ENCODE measurements around the gene CTU1.

The CTU1 gene

DNA sequence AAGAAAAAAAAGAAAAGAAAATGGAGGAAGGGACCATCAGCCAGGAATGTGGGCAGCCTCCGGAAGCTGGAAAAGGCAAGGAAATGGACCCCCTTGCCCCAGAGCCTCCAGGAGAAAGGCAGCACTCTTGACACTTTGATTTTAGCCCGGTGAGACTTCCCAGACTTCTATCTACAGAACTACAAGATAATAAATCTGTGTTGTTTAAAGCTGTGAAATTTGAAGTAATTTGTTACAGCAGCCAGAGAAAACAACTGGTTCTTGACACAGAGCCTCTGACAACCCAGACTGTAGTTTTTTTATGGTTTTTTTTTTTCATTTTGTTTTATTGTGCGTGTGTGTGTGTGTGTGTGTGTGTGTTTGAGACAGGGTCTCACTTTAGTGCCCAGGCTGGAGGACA is 7.6 kb downstream of the CTU1 start:
- ATAC-seq (ENCODE audit: insufficient read depth, low read depth): no peak
- Histone ChIP-seq H3K4me3 (ENCODE audit: low read depth in 1 of 2, low read length in 2 of 2) (no peak overlapping the region), H2AFZ (ENCODE audit: low read depth, low read length) (no peak overlapping the region), H3K27ac (ENCODE audit: low read length) (no peak overlapping the region), H3K4me1 (ENCODE audit: insufficient read depth, low read length) (peaks cover 5% of the 10 kb centered on the region), H3K9me3 (ENCODE audit: insufficient read depth, low read length, severe bottlenecking) (no peaks in the 10 kb centered on the region), H3K9ac (ENCODE audit: low read depth, low read length) (no peak overlapping the region), H3K36me3 (ENCODE audit: insufficient read depth, low read length) (peaks cover 66% of the 10 kb centered on the region), H3K79me2 (ENCODE audit: insufficient read depth, low read length) (peaks cover 25% of the 10 kb centered on the region), H3K27me3 (ENCODE audit: insufficient read depth, low read length, poor library complexity) (no peaks in the 10 kb centered on the region), H3K4me2 (ENCODE audit: insufficient read depth, low read length) (no peak overlapping the region), H4K20me1 (ENCODE audit: insufficient read depth, low read length) (peaks cover 41% of the 10 kb centered on the region)
- no peak for DNase-seq
- TF ChIP-seq, protein P1, sequence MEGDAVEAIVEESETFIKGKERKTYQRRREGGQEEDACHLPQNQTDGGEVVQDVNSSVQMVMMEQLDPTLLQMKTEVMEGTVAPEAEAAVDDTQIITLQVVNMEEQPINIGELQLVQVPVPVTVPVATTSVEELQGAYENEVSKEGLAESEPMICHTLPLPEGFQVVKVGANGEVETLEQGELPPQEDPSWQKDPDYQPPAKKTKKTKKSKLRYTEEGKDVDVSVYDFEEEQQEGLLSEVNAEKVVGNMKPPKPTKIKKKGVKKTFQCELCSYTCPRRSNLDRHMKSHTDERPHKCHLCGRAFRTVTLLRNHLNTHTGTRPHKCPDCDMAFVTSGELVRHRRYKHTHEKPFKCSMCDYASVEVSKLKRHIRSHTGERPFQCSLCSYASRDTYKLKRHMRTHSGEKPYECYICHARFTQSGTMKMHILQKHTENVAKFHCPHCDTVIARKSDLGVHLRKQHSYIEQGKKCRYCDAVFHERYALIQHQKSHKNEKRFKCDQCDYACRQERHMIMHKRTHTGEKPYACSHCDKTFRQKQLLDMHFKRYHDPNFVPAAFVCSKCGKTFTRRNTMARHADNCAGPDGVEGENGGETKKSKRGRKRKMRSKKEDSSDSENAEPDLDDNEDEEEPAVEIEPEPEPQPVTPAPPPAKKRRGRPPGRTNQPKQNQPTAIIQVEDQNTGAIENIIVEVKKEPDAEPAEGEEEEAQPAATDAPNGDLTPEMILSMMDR (IDR thresholded peaks at IDR 0.05; ENCODE audit: borderline replicate concordance, extremely low read depth, low read length, poor library complexity, severe bottlenecking): no peak
- no peak for TF ChIP-seq EZH2 (IDR thresholded peaks at IDR 0.05; ENCODE audit: borderline replicate concordance, low read depth, low read length, severe bottlenecking)

DNA sequence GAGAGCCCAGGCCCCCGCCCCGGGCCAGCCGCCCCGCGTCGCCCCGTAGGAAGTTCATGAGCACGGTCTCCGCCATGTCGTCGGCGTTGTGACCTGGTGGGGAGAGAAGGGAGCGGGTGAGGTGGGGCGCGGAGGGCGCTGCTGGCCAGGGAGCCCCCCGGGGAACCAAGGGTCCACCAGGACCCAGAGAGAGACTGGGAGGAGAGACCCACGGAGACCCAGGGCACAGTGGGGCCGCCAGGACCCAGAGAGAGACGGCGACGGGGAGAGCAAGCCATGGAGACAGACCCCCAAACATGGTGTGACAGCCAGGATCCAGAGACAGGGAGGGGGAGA is 9.2 kb downstream of the CTU1 start:
- no peak for DNase-seq
- peaks cover 53% of the 10 kb centered on the region for H3K36me3 ChIP-seq (ENCODE audit: insufficient read depth, low read length)
- no peak overlapping the region for H3K27ac ChIP-seq (ENCODE audit: low read length)
- peaks cover 34% of the 10 kb centered on the region for H4K20me1 ChIP-seq (ENCODE audit: insufficient read depth, low read length)
- H3K4me2 ChIP-seq (ENCODE audit: insufficient read depth, low read length): no peak overlapping the region
- no peaks in the 10 kb centered on the region for H3K27me3 ChIP-seq (ENCODE audit: insufficient read depth, low read length, poor library complexity)
- H3K4me1 ChIP-seq (ENCODE audit: insufficient read depth, low read length): no peaks in the 10 kb centered on the region
- H3K9ac ChIP-seq (ENCODE audit: low read depth, low read length): no peak overlapping the region
- no peaks in the 10 kb centered on the region for H3K9me3 ChIP-seq (ENCODE audit: insufficient read depth, low read length, severe bottlenecking)
- ATAC-seq (ENCODE audit: insufficient read depth, low read depth): no peak
- TF ChIP-seq, protein P1 (IDR thresholded peaks at IDR 0.05; ENCODE audit: borderline replicate concordance, extremely low read depth, low read length, poor library complexity, severe bottlenecking): no peak
- TF ChIP-seq EZH2 (IDR thresholded peaks at IDR 0.05; ENCODE audit: borderline replicate concordance, low read depth, low read length, severe bottlenecking): no peak
- no peak overlapping the region for H2AFZ ChIP-seq (ENCODE audit: low read depth, low read length)
- H3K79me2 ChIP-seq (ENCODE audit: insufficient read depth, low read length): peaks cover 13% of the 10 kb centered on the region
- H3K4me3 ChIP-seq (ENCODE audit: low read depth in 1 of 2, low read length in 2 of 2): no peak overlapping the region

DNA sequence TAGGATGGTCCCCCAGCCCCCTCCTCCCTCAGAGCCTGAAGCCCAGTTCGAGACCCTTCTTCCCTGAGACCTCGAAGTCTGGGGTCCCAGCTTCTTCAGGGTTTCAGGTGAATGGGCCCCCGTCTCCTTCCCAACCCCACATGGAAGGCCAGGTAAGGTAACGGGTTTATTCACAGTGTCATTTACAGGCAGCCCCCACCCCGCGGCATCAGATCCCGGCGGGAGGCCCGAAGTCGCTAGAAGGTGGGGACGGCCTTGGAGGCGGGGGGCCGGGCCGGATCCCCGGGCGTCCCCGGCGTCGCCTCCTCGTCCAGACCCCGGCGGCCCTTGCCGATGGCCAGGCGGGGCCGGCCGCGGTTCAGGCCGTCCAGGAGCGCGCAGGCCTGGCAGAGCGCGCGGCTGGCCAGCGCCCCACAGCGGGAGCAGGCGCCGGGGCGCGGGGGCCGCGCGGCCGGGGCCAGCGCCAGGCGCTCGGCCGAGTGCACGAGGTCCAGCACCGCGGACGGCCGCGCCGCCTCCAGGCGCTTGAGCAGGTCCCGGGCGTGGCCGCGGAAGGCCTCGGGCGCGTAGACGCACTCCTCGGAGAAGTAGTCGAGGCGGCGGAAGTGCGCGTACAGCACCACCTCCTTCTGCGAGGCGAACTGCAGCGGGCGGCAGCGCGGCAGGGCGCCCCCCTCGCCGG is 9.7 kb downstream of the CTU1 start:
- no peaks in the 10 kb centered on the region for H3K4me1 ChIP-seq (ENCODE audit: insufficient read depth, low read length)
- no peak overlapping the region for H2AFZ ChIP-seq (ENCODE audit: low read depth, low read length)
- H3K4me2 ChIP-seq (ENCODE audit: insufficient read depth, low read length): no peak overlapping the region
- H3K79me2 ChIP-seq (ENCODE audit: insufficient read depth, low read length): peaks cover 13% of the 10 kb centered on the region
- H3K36me3 ChIP-seq (ENCODE audit: insufficient read depth, low read length): peaks cover 49% of the 10 kb centered on the region
- no peak overlapping the region for H3K9ac ChIP-seq (ENCODE audit: low read depth, low read length)
- DNase-seq (no peak), ATAC-seq (ENCODE audit: insufficient read depth, low read depth) (no peak)
- no peak overlapping the region for H3K27ac ChIP-seq (ENCODE audit: low read length)
- H4K20me1 ChIP-seq (ENCODE audit: insufficient read depth, low read length): peaks cover 36% of the 10 kb centered on the region
- no peaks in the 10 kb centered on the region for H3K9me3 ChIP-seq (ENCODE audit: insufficient read depth, low read length, severe bottlenecking)
- no peak for TF ChIP-seq EZH2 (IDR thresholded peaks at IDR 0.05; ENCODE audit: borderline replicate concordance, low read depth, low read length, severe bottlenecking)
- TF ChIP-seq, protein P1 (IDR thresholded peaks at IDR 0.05; ENCODE audit: borderline replicate concordance, extremely low read depth, low read length, poor library complexity, severe bottlenecking): no peak
- no peak overlapping the region for H3K4me3 ChIP-seq (ENCODE audit: low read depth in 1 of 2, low read length in 2 of 2)
- no peaks in the 10 kb centered on the region for H3K27me3 ChIP-seq (ENCODE audit: insufficient read depth, low read length, poor library complexity)
